RWPE1 (cell line): Measurements from ENCODE around the gene TNNC2.

Experiments used
- CTCF ChIA-PET: fragments of 350-600 bp; sonication (Branson Sonifier 250); formaldehyde crosslinking; extraction: SDS; loops from one replicate; lab custom pipeline; 2021; lab: Yijun Ruan, JAX
- POLR2A ChIA-PET: fragments of 400-600 bp; formaldehyde crosslinking; extraction: SDS; loops from one replicate; lab custom pipeline; 2020; ENCODE audit warnings: antibody characterized with exemption; ENCODE audit not compliant: low non-redundant PET; lab: Yijun Ruan, JAX
- DNase-seq: peaks from one replicate; pipeline ENCODE4 v3.0.0; 2012; ENCODE audit warnings: low spot score
- H3K27ac ChIP-seq: fragments of 450-650 bp; 2 replicates; pipeline ENCODE4 v1.5.1; 2017
- TF ChIP-seq, protein P1 (sequence below): fragments of 450-650 bp; conservative IDR thresholded peaks from 2 replicates; pipeline ENCODE4 v1.5.1; 2017; ENCODE audit warnings: low read depth, mild to moderate bottlenecking

TNNC2 gene

DNA sequence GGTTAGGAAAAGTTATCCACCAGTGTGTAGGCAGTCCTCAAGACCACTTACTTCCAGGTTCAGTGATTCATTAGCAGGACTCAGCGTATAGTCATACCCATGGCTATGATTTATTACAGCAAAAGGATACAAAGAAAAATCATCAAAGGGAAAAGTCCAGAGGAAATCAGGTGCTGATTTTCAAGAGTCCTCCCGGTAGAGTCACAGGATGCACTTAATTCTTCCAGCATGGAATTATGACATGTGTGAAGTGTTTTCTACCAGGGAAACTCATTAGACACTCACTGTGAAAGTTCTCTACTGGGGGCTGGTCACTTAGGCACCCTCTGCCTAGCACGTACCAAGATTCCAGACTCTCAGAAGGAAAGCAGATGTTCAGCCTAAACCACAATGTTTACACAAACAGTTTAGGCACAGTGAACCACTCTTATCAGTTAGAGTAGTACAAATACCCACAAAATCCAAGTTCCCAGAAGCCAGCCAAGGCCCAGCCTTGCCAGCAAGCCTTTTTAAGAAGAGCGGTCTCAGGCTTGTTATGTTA, 45.7 kb downstream of the TNNC2 start:
- POLR2A ChIA-PET, result no interaction called here

DNA sequence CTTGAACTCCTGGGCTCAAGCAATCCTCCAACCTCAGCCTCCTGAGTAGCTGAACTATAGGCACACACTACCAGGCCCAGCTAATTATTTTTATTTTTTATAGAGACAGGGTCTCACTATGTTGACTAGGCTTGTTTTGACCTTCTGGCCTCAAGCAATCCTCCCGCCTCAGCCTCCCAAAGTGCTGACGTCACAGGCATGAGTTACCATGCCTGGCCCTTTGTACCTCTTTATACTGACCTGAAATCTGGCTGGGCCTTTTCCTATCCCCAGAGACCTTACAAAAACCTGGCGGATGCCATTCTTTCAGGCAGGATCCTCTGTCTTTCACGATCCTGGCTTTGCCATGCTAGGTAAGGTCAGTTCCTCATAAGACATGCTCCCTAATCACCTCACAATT, 47.0 kb downstream of the TNNC2 start:
- no peak for DNase-seq
- POLR2A ChIA-PET, result interaction anchor here (0.9 to 1.4 kb wide), 2 partner anchors 8 to 12 kb away, joined by 3 to 5 read pairs; partner anchors contain the start of genes DNTTIP1 and WFDC3
- TF ChIP-seq, protein P1, sequence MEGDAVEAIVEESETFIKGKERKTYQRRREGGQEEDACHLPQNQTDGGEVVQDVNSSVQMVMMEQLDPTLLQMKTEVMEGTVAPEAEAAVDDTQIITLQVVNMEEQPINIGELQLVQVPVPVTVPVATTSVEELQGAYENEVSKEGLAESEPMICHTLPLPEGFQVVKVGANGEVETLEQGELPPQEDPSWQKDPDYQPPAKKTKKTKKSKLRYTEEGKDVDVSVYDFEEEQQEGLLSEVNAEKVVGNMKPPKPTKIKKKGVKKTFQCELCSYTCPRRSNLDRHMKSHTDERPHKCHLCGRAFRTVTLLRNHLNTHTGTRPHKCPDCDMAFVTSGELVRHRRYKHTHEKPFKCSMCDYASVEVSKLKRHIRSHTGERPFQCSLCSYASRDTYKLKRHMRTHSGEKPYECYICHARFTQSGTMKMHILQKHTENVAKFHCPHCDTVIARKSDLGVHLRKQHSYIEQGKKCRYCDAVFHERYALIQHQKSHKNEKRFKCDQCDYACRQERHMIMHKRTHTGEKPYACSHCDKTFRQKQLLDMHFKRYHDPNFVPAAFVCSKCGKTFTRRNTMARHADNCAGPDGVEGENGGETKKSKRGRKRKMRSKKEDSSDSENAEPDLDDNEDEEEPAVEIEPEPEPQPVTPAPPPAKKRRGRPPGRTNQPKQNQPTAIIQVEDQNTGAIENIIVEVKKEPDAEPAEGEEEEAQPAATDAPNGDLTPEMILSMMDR, result no peak
- H3K27ac ChIP-seq, result peak overlapping the region; percentile 97
- CTCF ChIA-PET, result interaction anchor here (0.7 to 2.6 kb wide), 5 partner anchors 9 to 680 kb away, joined by 3 to 11 read pairs (median 6); partner anchors contain the start of gene SYS1

More for the DNA sequence above, 45.7 kb downstream of the TNNC2 start:
- H3K27ac ChIP-seq, result peak overlapping the region; percentile 97
- TF ChIP-seq, protein P1, result no peak
- CTCF ChIA-PET, result interaction anchor here (2.6 kb wide), 1 partner anchor 10 kb away, joined by 11 read pairs; no protein-coding TSS in a partner anchor
- DNase-seq, result peak; percentile 97

DNA sequence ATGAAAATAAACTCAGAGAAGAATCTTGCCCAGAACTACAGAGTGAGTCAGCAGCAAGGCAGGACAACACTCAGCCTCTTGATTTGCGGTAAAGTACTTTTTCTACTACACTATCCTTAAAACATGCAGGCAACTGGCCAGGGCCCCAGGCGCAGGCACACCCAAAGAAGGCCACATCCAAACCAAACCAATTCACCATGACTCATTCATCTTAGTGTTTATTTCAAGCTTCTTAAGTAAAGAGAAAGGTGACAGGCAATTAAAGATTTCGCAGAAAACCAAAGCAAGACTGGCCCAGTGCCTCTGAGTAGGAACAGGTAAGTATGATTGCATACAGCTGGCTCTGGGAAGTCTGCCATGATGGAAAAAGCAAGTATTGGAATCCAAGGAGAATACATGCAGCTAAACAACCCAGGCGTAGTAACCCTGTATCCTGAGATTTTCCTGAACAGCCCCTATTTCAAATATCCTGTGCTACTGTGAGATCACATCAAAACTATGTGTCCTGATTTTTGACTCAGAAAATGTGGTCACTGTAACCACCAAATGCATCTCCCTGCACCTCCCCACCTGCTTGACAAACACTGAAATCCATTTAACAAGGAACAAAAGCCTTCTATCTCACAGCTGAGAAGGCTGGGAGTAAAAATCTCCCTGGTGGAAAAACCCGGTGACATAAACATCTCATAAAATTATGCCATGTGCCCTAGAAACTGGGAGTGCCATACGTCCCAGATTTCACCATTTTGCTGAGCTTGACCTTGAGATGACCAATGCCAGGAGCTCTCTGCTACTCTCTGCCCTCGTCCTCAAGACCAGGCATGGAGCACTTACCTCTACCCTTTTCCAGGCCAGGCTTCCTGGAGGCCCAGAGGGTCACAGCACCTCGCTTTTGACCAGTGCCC, 47.8 kb downstream of the TNNC2 start:
- peak; percentile 99 for DNase-seq
- ChIA-PET POLR2A (interaction anchor here (1.2 to 1.4 kb wide), 2 partner anchors 9 to 102 kb away, joined by 3 to 5 read pairs; no protein-coding TSS in a partner anchor), CTCF (interaction anchor here (0.6 to 2.6 kb wide), 9 partner anchors 8 to 679 kb away, joined by 4 to 11 read pairs (median 4); no protein-coding TSS in a partner anchor)
- H3K27ac ChIP-seq, result peak overlapping the region; percentile 97
- TF ChIP-seq, protein P1, result no peak

DNA sequence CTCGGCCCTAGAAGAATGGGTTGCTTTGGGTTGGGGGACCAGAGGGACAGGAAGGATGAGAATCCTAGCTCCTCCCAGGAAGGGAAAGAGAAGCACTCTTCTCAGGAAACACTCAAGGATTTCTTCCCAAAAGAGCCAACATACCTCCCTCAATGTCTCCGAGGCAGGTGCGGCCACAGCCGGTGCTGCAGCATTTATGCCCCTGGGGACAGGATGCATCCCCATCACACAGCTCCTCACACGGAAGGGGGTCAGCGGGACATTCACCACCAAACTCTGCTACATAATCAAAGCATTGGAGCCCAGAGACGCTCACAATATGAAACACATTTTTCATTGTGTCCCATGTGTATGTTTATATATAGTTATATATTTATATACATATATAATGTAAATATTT, 50.2 kb downstream of the TNNC2 start:
- POLR2A ChIA-PET, result no interaction called here
- no peak for DNase-seq
- no peak overlapping the region for H3K27ac ChIP-seq
- TF ChIP-seq, protein P1, result no peak
- CTCF ChIA-PET, result interaction anchor here (0.6 to 0.7 kb wide), 4 partner anchors 249 to 922 kb away, joined by 3 to 5 read pairs (median 4); no protein-coding TSS in a partner anchor

DNA sequence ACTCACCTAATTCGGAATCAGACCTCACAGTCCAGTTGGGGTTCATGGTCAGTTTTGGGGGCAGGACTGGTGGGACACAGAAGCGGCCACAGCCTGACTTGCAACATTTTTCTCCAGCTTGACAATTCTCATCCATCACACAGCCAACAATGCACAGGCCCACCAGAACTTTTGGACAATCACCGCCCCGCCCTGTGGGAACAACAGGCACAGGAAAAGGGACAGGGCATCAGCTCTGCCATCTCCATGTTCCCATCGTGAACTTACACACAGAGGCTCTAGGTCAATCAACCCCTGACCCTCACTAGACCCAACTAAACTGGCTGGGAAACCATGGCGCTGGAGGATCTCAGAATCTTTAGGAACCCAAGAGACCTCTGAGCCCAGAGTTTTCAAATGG, 51.7 kb downstream of the TNNC2 start:
- no peak for DNase-seq
- POLR2A ChIA-PET, result no interaction called here
- H3K27ac ChIP-seq, result no peak overlapping the region
- CTCF ChIA-PET, result interaction anchor here (0.5 kb wide), 1 partner anchor 38 kb away, joined by 6 read pairs; no protein-coding TSS in a partner anchor
- TF ChIP-seq, protein P1, result no peak

DNA sequence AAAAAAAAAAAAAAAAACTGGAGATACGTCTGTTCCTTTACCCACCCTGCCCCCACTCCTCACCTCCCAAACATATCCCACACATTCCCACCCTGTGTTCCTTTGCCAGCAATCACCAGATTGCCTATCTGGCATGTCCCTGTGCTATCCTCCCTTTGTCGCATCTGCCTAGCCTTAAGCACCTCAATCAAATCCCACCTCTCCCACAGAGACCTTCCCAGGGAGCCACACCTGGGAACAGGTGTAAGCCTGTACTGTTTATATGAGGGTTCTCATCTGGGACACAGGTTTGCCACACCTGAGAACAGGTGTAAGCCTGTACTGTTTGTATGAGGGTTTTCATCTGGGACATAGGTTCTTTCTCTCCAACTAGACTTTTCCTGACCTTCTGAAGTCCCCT, 52.2 kb downstream of the TNNC2 start:
- POLR2A ChIA-PET, result no interaction called here
- H3K27ac ChIP-seq, result no peak overlapping the region
- CTCF ChIA-PET, result interaction anchor here (1.2 to 1.4 kb wide), 3 partner anchors 145 to 463 kb away, joined by 3 to 5 read pairs (median 4); partner anchors contain the start of gene WFDC10A
- DNase-seq, result no peak
- TF ChIP-seq, protein P1, result no peak
